Measurements from ENCODE around the gene BSCL2.
"Not testable (repeated sequence)": the region's sequence is repeated elsewhere in the genome, so short reads cannot be mapped to it uniquely, and the experiment has no call there.

Gene BSCL2

GRCh38 chr11:62716816-62717215, 9.6 kb upstream of the BSCL2 start:
- DNase-seq (ENCODE audit: low read depth), result no peak

- DNase-seq (ENCODE audit: low read depth), result no peak
Observed at GRCh38 chr11:62716206-62716605, 9.0 kb upstream of the BSCL2 start.

- no peak for DNase-seq (ENCODE audit: low read depth)
Observed at GRCh38 chr11:62715150-62716130, 8.2 kb upstream of the BSCL2 start.

GRCh38 chr11:62713343-62713742, 6.1 kb upstream of the BSCL2 start:
- no peak for DNase-seq (ENCODE audit: low read depth)

- DNase-seq (ENCODE audit: low read depth), result no peak
Observed at GRCh38 chr11:62712861-62713260, 5.6 kb upstream of the BSCL2 start.

- DNase-seq (ENCODE audit: low read depth), result no peak
Observed at GRCh38 chr11:62712276-62712812, 5.1 kb upstream of the BSCL2 start.

GRCh38 chr11:62710001-62710345, 2.7 kb upstream of the BSCL2 start:
- DNase-seq (ENCODE audit: low read depth), result no peak

- DNase-seq (ENCODE audit: low read depth), result peak; percentile 70
Observed at GRCh38 chr11:62709247-62710000, 2.2 kb upstream of the BSCL2 start.

- DNase-seq (ENCODE audit: low read depth), result no peak
Observed at GRCh38 chr11:62708793-62709192, 1.6 kb upstream of the BSCL2 start.

GRCh38 chr11:62708392-62708791, 1.2 kb upstream of the BSCL2 start:
- DNase-seq (ENCODE audit: low read depth), result no peak

- DNase-seq (ENCODE audit: low read depth), result no peak
Observed at GRCh38 chr11:62706850-62707247, 375 bp downstream of the BSCL2 start.

- peak; percentile 94 for DNase-seq (ENCODE audit: low read depth)
Observed at GRCh38 chr11:62705880-62706849, 1.1 kb downstream of the BSCL2 start.

- DNase-seq (ENCODE audit: low read depth), result no peak
Observed at GRCh38 chr11:62705413-62705812, 1.8 kb downstream of the BSCL2 start.

GRCh38 chr11:62703921-62704320, 3.3 kb downstream of the BSCL2 start:
- not testable (repeated sequence) for DNase-seq (ENCODE audit: low read depth)

- DNase-seq (ENCODE audit: low read depth), result no peak
Observed at GRCh38 chr11:62702246-62702645, 5.0 kb downstream of the BSCL2 start.

GRCh38 chr11:62694455-62695167, 12.6 kb downstream of the BSCL2 start:
- peak; percentile 30 for DNase-seq (ENCODE audit: low read depth)

GRCh38 chr11:62693624-62694023, 13.6 kb downstream of the BSCL2 start:
- not testable (repeated sequence) for DNase-seq (ENCODE audit: low read depth)

- DNase-seq (ENCODE audit: low read depth), result no peak
Observed at GRCh38 chr11:62689421-62690183, 17.6 kb downstream of the BSCL2 start, which contains the start of gene LRRN4CL. TSS of gene LRRN4CL (minus strand) at chr11:62689530. CDS start at chr11:62688508, 1,022 bp downstream.

- no peak for DNase-seq (ENCODE audit: low read depth)
Observed at GRCh38 chr11:62688491-62688890, 18.7 kb downstream of the BSCL2 start.

Data from stimulated activated CD8-positive, alpha-beta memory T cell treated with anti-CD3 and anti-CD28 coated beads, Interleukin-15, amount 100 ng/mL, for 24 hours (primary cell).